MV-4-11 (cell line): ENCODE data around the gene ADGRL3.

Experiments used
- DNase-seq: peaks from one replicate; lab custom pipeline; 2025; lab: John Stamatoyannopoulos, UW

Gene ADGRL3

DNA sequence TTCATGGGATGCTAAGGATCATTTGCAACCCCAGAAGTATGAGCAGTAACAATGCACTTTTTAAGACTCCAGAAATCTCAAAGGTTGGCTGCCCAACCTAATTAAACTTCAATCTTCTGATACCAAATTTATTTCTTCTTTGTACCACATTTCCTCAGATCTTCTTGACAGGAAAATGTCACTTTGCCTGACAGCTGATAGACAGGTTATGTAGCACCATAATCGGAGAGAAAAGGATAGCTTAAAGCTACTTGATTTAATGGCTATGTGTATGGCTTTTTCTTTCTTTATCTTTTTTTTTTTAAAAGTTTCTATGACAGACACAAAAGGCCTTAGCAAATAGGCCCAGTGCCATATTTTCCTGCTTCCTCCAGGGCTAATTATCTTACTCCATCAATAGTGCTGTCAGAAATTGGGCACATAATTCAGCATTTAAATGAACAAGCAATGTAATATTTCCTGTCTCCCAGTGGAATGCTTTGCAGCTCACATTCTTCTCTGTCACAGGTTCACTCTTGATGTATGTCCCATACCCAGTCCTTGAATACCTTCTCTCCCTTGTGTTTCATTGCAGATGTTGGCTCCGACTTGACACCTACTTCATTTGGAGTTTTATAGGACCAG is 795.7 kb downstream of the ADGRL3 start:
- no peak for DNase-seq

DNA sequence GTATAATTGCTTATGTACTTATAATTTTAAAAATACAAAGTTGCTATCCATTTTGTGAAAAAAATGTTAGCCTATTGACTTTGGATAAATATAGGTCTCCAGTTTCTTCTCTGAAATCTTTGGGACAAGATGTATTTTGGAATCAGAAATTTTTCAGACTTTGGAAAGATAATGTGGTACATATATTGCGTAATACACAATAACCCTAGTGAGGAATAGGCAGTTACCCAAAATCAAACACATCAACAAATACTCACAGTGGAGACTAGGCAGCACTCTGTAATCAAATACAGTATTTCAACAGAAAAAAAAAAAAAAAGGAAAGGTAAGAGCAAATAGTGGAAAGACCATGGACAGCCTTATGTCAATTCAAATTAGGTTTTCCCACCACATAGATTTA is 796.8 kb downstream of the ADGRL3 start:
- DNase-seq: no peak

DNA sequence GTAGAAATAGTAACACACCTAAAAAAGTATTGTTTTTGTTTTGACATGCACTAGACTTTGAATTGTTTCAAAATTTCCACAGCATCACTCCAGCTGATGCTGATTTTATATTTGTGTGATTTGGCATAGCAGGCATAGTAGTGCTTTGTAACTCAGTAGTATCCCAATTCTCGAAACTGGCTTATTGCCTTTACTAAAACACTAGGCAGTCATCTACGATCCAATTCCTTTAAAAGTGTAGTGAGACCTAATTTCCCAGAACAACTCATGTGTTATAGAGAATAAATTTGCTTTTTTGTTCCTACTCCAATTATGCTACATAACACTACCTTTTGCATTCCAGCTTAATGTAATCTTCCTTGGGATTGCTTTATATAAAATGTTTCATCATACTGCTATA is 797.7 kb downstream of the ADGRL3 start:
- DNase-seq: no peak

DNA sequence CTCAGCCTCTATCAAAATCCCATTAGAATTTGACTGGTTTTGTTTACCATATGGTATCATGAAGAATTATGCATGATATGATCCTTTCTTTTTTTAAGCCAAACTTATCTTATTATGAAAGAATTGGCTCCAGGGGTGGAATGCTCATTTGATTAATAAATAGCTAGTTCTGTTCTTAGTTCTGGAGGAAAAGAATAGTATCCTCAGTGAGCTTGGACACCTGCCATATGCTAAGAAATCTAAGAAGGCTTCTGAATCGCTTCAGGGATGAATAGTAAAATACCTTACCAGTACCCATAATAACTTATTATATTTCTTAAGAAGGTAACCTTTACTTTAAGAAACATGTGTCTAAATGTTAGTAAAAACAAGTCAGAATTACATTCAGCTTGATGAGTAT is 803.6 kb downstream of the ADGRL3 start:
- DNase-seq: no peak

DNA sequence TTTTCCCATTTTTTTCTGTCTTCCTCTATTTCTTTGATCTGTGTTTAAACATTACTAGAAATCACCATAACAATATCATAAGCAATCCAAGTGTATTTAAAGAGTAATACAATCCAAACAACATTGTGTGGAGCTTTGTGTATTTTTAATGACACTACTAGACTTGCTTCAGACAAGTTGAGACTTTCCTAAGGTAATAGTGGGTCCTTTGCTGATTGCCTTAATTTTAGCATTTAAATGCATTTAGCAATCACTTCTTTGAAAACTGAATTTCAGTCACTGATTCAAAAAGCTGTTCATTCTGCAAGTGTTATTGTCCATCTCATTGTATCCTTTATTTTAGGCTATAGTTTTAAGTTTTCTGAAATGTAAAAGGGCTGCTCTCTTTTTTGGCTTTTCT is 804.8 kb downstream of the ADGRL3 start:
- no peak for DNase-seq

DNA sequence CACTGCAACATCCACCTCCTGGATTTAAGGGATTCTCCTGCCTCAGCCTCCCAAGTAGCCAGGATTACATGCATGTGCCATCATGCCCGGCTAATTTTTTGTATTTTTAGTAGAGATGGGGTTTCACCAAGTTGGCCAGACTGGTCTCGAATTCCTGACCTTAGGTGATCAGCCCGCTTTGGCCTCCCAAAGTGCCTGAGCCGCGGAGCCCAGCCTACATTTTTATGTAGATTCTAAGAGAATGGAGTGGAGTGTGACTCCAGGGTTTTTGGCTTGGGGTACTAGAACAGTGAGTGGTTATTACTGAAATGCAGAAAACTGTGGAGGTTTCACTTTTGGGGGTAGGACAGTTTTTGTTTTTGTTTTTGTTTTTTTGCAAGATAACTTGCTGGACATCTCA is 806.0 kb downstream of the ADGRL3 start:
- no peak for DNase-seq

DNA sequence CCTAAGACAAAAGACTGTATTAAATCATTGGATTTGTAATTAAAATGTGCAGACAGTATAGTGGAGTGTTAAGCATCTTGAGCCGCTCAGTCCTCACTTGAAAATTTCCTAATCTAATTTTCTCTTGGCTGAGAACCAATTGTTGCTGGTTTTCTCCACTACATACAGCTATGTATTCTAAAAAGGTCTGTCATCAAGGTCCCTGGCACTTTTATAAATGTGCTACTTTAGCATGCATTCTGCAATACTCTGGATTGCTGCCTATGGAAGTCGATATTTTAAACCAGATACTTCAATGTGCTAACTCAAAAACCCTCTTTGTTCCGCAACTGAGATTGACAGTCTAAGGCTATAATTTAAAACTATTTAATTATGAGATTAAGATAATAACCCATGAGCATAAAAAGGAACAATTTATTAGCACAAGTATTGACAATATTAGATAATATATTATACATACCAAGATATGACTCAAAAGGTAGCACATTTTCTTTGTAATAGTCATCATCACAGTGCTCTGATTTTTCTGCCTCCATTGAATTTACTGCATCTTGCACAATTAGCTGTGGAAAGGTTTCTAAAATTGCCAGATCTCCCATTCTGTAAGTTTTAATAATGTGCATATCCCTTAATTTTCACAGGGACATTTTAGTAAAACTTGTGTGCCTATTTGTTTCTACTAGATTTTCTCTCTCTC is 815.1 kb downstream of the ADGRL3 start:
- DNase-seq: no peak

DNA sequence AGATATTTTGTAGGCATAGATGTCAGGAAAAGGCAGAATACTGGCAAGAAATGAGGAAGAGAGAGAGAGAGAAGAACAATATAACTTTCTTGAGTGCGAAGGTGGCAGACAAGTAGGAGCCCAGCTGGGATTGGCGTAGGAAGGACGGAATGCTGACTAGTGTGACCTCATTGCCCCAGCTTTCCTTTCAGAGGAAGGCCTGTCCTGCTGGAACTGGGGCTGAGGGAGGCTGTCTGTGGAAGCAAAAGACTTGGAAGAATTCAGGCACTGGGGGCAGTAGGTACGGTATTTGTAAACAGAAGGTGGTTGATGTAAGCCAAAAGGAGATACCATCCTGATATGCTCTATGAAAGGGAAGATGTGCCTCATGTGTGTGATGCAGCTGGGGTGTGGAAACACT is 818.4 kb downstream of the ADGRL3 start:
- DNase-seq: no peak

DNA sequence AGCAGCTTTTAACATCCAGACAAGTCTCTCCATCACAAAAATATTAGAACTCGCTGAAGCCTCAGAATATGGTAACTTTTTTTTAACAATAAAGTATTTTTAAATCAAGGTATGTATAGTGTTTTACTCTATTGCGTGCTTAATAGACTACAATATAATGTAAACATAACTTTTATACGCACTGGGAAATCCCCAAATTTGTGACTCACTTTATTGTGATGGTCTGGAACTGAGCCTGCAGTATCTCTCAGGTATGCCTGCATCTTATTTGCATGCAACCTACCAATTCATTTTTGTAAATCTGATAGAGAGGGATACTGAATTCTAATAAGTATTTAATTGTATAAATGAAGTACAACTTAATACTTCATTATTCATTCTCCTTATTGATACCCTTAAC is 823.5 kb downstream of the ADGRL3 start:
- DNase-seq: no peak

DNA sequence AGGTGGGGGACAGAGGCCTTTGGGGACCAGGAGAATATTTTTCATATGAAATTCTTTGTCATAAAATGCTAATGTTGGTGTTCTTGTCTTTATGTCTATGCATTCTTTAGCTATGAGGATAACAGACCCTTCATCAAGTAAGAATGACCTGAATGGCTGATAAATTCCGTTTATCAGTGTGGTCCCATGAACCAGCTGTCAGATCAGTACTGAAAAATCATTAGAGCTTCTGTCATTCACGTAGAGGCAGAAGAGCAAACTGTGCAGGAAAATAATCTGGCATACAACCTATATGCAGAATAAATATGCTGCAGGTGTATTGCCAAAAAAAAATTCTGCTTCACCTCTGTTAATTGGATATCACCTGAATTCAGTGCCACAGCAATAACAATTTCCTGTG is 828.6 kb downstream of the ADGRL3 start:
- DNase-seq: no peak

DNA sequence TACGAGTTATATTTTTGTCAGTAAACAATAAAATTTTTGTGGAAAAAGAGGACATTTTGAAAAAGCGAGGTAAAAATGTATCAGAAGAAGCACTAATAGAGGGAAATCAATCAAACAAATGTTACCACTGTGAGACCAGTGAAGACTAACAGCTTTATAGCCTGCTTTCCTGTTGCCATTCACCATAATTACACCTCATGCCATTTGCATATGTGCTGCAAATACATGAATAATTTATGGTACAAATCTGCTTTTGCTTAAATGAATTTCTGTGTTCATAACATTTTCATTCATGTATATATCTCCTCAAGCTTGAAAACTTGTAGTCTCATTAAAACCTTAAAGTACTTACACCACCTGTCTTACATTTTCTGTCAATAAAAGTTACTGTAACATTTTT is 830.8 kb downstream of the ADGRL3 start:
- DNase-seq: no peak

DNA sequence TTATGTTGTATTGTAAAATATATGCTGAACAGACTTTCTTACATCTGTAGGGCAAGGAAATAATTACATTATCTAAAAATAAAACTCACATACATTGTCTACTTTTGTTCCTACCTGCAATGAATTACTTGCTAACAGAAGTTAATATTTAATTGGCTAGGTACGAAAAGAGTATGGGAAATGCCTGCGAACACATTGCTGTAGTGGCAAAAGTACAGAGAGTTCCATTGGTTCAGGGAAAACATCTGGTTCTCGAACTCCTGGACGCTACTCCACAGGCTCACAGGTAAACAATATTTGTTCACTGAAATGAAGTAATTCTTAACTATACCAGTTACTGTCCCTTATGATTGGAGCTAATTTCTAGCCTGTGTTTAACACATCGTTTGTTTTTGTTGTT is 837.4 kb downstream of the ADGRL3 start:
- DNase-seq: no peak

DNA sequence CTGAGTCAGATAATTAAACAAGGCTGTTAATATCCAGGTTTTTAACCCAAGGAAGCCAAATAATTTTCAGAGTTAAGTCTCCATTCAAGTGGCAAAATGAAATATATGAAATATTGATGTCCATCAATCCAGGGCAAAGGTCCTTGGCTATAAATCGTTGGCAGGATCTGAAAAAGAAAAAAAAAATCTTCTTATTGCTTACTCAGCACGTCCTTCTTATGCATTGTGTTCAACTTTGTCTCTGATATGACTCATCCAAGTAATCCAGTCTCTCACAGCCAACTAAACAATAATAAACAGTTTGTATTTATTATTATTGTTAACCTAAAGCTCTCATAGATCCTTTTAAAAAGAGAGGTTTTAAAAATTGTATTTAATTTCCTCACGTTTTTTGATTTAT is 851.2 kb downstream of the ADGRL3 start:
- no peak for DNase-seq

DNA sequence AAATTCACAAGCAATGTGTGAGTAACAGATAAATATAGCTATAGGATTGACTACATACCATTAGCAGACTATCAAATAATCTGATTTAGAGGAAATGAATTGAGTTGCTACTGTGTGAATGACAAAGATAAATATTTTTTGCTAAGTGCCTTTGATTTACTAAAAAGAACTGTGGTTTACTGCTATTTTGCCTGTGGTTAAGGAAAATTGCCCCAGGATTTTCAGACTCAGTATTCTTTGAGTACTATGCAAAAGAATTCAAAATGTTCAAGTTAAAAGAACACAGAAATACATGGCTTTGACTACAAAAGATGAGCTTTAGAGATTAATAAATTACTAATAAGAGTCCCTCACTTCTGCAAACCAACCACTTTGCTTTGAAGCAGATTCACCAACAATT is 853.8 kb downstream of the ADGRL3 start:
- DNase-seq: no peak

DNA sequence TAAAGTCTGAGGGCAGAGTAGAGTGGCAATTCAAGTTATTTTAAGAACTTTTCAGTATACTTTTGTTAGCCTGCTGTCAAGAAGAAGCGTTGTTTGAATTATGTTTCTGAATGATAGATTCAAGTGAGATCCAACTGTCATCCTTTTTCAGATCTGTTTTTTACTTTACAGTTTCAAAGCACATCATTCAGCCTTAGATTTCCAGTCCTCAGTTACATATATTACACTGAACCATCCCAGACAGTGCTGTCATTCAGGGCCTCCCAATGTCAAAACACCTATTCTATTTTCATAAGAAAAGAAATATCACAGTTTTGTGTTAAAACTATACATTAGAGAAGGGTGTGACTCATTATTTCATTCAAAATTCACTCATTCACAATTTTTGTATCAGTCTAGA is 856.9 kb downstream of the ADGRL3 start:
- DNase-seq: no peak

DNA sequence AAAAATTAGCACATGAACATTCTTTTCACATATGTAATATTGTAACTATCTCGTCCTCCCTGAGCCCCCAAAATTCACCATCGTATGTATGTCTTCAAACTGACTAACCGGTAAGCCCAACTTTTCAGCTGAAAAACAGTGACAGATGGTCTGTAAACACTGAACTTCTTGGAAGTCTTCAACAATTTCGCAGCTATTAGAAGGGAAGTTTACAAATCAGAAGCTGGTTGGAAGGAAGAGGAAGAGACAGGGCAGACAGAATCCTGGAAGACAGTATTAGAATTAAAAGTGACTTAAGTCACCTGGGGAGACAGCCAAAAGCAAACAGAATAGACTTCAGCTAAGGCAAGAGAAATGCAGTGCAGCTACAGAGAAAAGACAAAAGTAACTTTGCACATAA is 858.4 kb downstream of the ADGRL3 start:
- DNase-seq: no peak

DNA sequence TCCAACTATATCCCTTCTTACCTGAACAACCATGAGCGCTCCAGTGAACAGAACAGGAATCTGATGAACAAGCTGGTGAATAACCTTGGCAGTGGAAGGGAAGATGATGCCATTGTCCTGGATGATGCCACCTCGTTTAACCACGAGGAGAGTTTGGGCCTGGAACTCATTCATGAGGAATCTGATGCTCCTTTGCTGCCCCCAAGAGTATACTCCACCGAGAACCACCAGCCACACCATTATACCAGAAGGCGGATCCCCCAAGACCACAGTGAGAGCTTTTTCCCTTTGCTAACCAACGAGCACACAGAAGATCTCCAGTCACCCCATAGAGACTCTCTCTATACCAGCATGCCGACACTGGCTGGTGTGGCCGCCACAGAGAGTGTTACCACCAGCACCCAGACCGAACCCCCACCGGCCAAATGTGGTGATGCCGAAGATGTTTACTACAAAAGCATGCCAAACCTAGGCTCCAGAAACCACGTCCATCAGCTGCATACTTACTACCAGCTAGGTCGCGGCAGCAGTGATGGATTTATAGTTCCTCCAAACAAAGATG is 870.2 kb downstream of the ADGRL3 start:
- no peak for DNase-seq

DNA sequence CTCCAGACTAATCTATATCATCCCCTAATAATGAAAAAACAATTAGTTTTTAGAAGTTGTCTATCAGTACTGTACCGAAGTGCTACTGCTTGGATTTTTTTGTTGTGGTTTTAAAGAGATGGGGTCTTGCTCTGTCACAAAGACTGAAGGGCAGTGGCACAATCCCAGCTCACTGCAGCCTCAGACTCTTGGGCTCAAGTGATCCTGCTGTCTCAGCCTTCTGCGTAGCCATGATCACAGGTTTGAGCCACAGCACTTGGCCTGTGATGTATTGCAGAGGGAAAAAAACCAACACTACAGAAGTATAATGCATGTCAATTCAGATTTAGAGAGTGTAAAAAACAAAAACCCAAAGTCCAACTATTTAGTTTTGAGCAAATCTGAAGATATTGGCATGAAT is 875.0 kb downstream of the ADGRL3 start:
- DNase-seq: no peak

DNA sequence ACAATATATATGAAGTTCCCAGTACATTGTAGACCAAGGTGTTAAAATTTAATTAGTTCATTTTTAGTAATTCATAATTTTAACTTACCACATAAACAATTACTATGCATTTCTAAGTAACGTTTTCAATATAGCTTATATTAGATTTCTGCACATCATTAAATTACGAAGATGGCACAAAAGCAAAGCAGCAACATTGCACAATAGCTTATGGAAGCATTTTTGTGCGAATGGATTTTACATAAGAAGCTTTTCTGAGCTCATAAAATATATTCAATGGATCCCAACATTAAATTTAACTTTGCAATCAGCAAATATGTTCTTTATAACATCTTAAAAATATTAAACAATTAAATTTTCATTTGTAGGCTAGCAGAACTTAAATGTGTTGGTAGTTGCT is 875.4 kb downstream of the ADGRL3 start:
- DNase-seq: no peak

DNA sequence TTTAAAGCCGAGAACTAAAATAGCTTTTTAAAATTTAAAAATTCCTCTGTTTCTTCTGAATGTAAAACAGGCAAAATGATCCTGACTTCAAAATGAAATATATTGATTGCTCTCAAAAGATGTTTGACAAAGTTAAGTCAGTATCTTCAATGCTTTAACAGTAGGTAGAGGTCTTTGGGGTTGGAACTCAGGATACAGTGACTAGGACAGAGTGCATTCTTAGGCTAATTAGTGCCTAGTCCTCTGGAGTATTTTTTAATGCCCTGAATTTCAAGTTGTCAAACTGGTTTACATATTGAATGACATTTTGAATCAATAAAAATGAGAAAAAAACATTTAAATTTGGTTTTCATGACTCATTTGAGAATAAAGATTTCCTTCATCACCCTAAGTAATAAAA is 877.3 kb downstream of the ADGRL3 start:
- DNase-seq: no peak

DNA sequence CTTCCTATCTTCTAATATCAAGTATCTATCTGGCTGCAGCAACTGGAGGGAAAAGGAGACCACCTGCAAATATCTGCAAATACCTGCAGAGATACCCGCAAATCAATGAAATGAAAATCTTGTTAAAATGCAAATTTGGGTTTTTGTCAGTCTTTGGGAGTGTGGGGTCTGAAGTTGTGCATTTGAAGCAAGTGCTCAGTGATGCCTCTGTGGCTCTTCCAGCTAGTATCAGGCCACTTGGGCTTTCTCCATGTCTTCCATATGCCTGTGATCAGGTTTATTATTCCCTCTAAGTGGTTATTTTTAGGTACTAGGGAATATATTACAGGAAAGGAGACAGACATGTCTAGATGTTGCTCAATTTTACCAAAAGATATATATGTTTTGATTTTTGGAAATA is 880.3 kb downstream of the ADGRL3 start:
- DNase-seq: no peak

DNA sequence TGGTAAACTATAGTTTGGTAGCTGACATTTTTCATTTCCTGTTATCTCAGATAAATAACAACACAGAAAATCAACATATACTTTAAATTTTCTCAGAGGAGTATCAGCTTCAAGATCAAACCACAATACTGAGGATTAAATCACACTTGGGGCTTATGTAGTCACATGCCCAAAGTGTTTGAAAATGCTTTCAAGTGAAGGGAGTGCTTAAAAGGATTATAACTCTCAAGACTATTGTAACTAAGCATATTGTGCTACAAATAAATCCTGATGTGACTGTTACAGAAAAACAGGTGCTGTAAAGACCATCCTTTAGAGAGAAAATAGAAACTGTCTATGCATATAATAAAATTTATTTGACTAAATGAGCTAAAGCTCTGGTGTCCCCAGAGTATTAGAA is 887.6 kb downstream of the ADGRL3 start:
- no peak for DNase-seq

DNA sequence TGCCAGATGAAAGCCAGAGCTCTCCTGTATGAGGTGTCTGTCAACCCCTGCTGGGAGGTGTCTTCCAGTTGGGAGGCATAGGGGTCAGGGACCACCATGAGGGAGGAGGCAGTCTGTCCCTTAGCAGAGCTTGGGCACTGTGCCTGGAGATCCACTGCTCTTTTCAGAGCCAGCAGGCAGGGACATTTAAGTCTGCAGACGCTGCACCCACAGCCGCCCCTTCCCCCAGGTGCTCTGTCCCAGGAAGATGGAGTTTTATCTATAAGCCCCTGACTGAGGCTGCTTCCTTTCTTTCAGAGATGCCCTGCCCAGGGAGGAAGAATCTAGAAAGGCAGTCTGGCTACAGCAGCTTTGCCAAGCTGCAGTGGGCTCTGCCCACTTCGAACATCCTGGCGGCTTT is 893.6 kb downstream of the ADGRL3 start:
- no peak for DNase-seq

DNA sequence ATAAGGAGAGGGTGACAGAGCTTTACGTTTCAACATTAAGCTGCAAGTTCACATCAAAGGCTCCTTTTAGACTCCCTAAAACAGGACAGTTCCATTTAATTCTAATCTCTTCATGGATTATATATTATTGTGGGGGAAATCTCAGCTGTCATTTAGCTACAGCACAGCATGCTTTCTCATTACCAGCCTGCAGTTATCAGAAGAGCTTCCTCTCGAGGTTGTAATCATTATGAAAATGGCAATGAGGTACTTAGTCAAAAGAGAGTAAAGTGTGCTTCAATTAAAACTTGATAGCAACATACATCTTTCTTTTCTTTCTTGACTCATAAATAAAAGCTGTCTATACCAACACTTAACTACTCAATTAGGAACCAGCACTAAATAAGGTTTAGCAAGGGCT is 896.8 kb downstream of the ADGRL3 start:
- DNase-seq: no peak
